ENCODE data around the gene POC1B. TPM values are rescaled to one million over a fixed set of nuclear protein-coding genes. Genes with fewer than 3 reads are reported as not detected.

Gene POC1B
- total RNA-seq, 2 donors from 2014 or later = 10.9 to 32.6 TPM

DNA sequence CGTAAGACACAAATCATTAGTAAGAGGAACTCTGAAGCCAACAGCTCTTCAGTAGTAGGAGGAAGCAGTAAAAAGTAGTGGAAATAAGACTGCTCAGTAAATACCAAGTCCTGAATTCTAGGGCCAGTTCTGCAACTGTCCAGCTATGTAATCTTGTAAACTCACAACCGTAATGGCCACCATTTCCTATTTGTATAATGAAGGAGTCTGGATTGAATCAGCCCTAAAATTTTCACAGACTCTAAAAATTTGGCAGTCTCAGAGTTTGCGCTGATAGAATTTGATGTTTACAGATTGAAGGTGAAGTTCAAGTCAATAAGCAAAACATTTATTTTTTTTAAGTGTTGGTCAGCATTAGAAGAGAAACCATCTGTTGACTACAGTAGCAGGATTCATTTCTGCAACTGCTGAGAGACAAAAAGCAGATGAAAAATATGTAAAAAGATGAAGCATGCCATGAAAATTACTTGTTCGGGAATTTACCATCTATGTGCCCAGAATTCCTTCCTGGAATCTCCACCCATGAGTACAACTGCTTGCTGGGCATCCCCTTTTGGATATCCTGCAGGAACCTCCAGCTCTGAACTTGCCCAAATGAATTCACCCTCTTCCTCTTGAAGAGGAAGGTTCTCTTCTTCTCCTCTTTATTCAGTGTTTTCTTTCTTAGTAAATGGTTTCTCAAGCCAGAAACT, 48.8 kb downstream of the POC1B start:
- Histone ChIP-seq H3K4me1 (no peaks in the 10 kb centered on the region), H3K27me3 (no peaks in the 10 kb centered on the region), H3K4me3 (no peak overlapping the region), H3K36me3 (replicated peaks in 1 of 2; ENCODE audit: insufficient read depth in 1 of 2, low read depth in 2 of 2) (no peaks in the 10 kb centered on the region), H3K9me3 (no peaks in the 10 kb centered on the region), H3K27ac (no peak overlapping the region)
- no peak for DNase-seq
- WGBS, 2 donors = 82 to 85% methylated on average over 4 of the region's 4 CpGs
- TF ChIP-seq, protein P1, sequence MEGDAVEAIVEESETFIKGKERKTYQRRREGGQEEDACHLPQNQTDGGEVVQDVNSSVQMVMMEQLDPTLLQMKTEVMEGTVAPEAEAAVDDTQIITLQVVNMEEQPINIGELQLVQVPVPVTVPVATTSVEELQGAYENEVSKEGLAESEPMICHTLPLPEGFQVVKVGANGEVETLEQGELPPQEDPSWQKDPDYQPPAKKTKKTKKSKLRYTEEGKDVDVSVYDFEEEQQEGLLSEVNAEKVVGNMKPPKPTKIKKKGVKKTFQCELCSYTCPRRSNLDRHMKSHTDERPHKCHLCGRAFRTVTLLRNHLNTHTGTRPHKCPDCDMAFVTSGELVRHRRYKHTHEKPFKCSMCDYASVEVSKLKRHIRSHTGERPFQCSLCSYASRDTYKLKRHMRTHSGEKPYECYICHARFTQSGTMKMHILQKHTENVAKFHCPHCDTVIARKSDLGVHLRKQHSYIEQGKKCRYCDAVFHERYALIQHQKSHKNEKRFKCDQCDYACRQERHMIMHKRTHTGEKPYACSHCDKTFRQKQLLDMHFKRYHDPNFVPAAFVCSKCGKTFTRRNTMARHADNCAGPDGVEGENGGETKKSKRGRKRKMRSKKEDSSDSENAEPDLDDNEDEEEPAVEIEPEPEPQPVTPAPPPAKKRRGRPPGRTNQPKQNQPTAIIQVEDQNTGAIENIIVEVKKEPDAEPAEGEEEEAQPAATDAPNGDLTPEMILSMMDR (IDR thresholded peaks at IDR 0.05) = no peak
- no peak for TF ChIP-seq POLR2A (IDR thresholded peaks at IDR 0.05)
- intact Hi-C loops (cut with DNase I) = no loop called here
- no peak for ATAC-seq

DNA sequence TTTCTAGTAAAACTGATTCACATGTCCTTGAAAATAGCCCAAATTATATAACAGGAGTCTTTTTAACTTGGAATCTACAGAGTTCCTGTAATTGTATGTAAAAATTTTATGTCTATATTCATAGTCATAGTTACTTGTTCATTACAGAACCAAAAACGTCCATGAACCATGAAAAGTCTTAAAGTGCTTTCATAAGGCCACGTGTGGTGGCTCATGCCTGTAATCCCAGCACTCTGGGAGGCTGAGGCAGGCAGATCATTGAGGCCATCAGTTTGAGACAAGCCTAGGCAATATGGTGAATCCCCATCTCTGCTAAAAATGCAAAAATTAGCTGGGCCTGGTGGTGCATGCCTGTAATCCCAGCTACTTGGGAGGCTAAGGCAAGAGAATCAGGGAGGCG, 49.6 kb downstream of the POC1B start:
- TF ChIP-seq POLR2A (IDR thresholded peaks at IDR 0.05) = no peak
- TF ChIP-seq, protein P1 (IDR thresholded peaks at IDR 0.05) = no peak
- DNase-seq (no peak), ATAC-seq (no peak)
- Histone ChIP-seq H3K4me3 (no peak overlapping the region), H3K9me3 (no peaks in the 10 kb centered on the region), H3K27ac (no peak overlapping the region), H3K27me3 (no peaks in the 10 kb centered on the region), H3K36me3 (replicated peaks in 1 of 2; ENCODE audit: insufficient read depth in 1 of 2, low read depth in 2 of 2) (no peaks in the 10 kb centered on the region), H3K4me1 (no peaks in the 10 kb centered on the region)
- intact Hi-C loops (cut with DNase I) = no loop called here
- 82 to 83% methylated on average over 3 of the region's 3 CpGs for WGBS, 2 donors

DNA sequence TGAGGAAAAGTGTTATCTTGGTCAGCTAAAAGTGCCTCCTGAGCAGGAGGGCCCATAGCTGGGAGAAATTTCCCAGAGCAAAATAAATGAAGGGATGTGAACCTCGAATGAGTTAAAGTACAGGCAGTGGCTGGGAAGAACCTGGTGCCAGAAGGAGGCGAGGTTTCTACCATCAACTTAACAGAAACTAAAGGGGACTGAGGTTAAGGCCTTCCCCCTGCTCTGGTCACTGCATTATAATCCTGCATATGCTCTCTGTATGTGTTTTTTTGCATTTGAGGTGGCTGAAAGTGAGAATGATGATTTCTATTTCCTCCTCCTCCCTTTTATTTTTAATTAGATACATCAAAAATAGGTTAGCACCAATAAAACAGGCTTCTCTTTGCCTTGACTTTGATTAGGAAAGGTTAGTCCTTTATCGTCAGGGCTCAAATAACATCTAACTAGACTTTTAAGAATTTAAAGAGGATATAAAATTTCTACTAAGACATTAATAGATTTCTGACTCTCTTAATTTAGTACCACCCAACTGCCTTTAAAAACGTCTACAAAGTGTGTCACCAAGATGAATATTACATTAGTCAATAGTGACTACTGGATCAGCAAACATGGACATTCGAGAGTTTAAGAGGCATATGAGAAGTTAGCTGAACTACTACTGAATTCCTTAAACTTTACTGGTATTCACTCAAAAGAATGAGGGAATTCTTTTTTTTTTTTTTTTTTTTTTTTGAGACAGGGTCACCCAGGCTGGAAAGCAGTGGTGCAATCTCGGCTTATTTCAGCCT, 50.5 kb downstream of the POC1B start:
- no peak overlapping the region for H3K4me3 ChIP-seq
- no peaks in the 10 kb centered on the region for H3K9me3 ChIP-seq
- H3K4me1 ChIP-seq = peaks cover 3% of the 10 kb centered on the region
- 69 to 78% methylated on average over 6 of the region's 6 CpGs for whole genome bisulfite sequencing, 2 donors
- no peak for ATAC-seq
- TF ChIP-seq POLR2A (IDR thresholded peaks at IDR 0.05) = no peak
- TF ChIP-seq, protein P1 (IDR thresholded peaks at IDR 0.05) = no peak
- DNase-seq = no peak
- intact Hi-C loops (cut with DNase I) = no loop called here
- H3K27ac ChIP-seq = no peak overlapping the region
- H3K27me3 ChIP-seq = no peaks in the 10 kb centered on the region
- no peaks in the 10 kb centered on the region for H3K36me3 ChIP-seq (replicated peaks in 1 of 2; ENCODE audit: insufficient read depth in 1 of 2, low read depth in 2 of 2)

DNA sequence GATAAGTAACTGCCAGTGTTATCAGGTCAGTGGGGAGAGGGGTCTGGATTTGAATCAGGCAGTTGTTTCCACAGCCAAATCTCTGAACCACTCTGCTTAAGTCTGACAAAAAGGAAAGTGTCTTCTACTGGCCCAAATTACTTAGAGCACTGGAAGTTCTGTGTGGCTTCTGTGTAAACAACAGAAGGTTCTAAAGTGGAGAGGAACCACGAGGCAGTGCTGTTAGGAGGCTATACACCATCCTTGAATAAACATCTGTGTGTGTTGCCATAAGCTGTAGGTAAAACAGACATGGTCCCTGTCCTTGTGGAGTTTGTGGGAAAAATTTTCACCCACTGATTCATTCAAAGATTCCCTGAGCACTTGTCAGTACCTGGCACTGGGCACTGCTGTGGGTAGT, 51.2 kb downstream of the POC1B start:
- H3K27me3 ChIP-seq = no peaks in the 10 kb centered on the region
- no peaks in the 10 kb centered on the region for H3K36me3 ChIP-seq (replicated peaks in 1 of 2; ENCODE audit: insufficient read depth in 1 of 2, low read depth in 2 of 2)
- DNase-seq (no peak), ATAC-seq (no peak)
- H3K9me3 ChIP-seq = no peaks in the 10 kb centered on the region
- H3K27ac ChIP-seq = no peak overlapping the region
- intact Hi-C loops (cut with DNase I) = loop anchor here (5.0 kb wide), 1 partner anchor 48 kb away; the partner anchor contains the start of gene GALNT4
- peaks cover 3% of the 10 kb centered on the region for H3K4me1 ChIP-seq
- no peak overlapping the region for H3K4me3 ChIP-seq
- no peak for TF ChIP-seq POLR2A (IDR thresholded peaks at IDR 0.05)
- TF ChIP-seq, protein P1 (IDR thresholded peaks at IDR 0.05) = no peak
- WGBS, 2 donors = 27 to 33% methylated on average over 1 of the region's 1 CpG

Data from body of pancreas (tissue), 4 donors.